Epithelial cell of umbilical artery (primary cell): ENCODE measurements around the gene QRFP. TPM values are rescaled to one million over a fixed set of nuclear protein-coding genes. Genes with fewer than 3 reads are reported as not detected.

ENCODE experiments used
- total RNA-seq: library from RNA; depleted of rRNA; stranded (reverse); fragments of >200 nt; gene quantifications from 2 replicates; pipeline ENCODE4 v1.2.3, GENCODE V29; 2014

The QRFP gene, protein sequence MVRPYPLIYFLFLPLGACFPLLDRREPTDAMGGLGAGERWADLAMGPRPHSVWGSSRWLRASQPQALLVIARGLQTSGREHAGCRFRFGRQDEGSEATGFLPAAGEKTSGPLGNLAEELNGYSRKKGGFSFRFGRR
- total RNA-seq = not detected in 2 replicates

DNA sequence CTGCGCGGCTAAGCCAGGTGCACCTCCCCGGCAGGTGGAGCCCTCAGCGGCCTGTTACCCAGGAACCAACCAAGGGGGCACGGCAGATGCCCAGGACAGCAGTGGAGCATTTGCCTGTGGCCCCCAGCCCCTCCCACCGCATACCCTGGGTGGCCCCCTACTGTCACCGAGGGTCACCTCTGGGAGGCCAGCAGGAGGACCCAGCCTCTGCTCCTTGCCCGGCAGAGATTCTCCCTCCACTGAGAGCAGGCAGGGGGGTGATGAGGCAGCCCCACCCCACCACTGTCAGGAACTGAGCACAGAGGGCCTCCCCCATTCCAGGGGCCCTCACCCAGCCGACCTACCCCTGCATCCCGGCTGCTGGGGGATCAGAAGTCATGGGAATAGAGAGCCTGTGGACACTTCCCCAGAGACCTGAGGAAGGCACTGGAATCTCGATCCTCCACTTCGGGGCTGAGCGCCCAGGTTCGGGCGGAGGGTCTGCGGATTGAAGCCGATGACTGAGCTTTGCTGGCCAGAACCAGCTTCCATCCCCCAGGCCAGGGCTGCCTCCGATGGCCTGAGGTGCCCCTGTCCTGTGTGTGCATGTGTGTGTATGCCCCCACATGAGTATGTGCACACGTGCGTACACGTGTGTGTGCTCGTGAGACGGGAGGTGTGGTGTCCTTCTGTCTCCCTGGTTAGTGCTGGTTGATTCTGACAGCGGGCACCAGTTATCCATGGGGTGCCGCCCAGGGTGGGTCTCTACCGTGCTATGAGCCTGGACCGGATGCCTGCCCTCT is at the start of gene QRFP:
Gene QRFP, minus strand, starts transcription at position 580 of the 782 bp plus-strand sequence. CDS start 2,974 bp downstream, outside the sequence.

DNA sequence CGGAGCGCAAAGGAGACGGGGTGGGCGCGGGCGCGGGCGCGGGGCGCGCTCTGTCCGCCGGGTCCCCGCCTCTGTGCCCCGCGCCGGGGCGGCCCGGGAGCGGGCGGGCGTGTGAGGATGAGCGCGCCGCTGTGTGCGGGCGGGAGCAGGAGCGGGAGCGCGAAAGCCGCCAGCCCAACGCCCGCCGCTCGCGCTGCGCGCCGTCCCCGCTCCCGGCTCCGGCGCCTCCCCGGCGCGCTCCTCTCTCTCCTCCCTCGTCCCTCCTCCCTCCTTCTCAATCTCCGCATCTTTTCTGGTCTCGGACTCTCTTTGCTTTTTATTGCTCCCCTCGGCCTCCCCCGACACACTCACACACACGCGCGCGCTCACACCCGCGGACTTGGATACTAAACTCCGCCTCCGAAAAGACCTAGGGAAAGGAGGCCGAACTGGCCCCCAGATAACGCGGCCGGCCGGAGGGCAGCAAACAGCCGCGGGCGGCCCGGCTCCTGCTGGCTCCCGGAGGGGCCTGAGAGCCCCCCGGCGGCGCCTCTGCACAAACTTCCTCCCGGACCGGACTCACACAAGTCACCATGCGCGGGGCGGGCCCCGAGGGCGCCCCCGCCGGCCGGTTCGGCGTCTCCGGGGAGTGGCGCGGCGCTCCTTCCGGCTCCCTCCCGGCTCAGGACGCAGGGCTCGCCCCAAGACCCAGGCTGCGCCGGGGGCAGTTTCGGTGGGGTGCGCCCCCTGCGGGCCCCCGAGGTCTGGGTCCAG is 42.2 kb upstream of the QRFP start, which contains the start of gene FIBCD1:
Gene FIBCD1, minus strand, starts transcription at position 596 of the 753 bp plus-strand sequence. CDS start 640 bp downstream, outside the sequence.

Other genes with a start within 250 kb of the QRFP start
- not detected in 2 replicates for gene PRDM12, start 232.2 kb downstream of the QRFP start, total RNA-seq
- gene EXOSC2, start 203.0 kb downstream of the QRFP start, total RNA-seq = 63.7 and 68.5 TPM in 2 replicates
- 39.2 and 55.2 TPM in 2 replicates for gene ABL1, start 61.6 kb downstream of the QRFP start, total RNA-seq
- gene FIBCD1, start 42.4 kb upstream of the QRFP start, total RNA-seq = under 0.01 and 0.46 TPM in 2 replicates
- gene LAMC3, start 112.4 kb upstream of the QRFP start, total RNA-seq = under 0.01 and 0.15 TPM in 2 replicates
- 6.5 and 16.4 TPM in 2 replicates for gene AIF1L, start 199.7 kb upstream of the QRFP start, total RNA-seq
- gene NUP214, start 228.8 kb upstream of the QRFP start, total RNA-seq = 8.4 and 16.0 TPM in 2 replicates